Transverse colon (tissue), 4 donors: ENCODE measurements around the gene UBE2E2. TPM values are rescaled to one million over a fixed set of nuclear protein-coding genes. Genes with fewer than 3 reads are reported as not detected.

ENCODE experiments used
- DNase-seq: peaks from one replicate; pipeline ENCODE4 v3.0.0-alpha.2; 2019
- H3K27ac ChIP-seq, 4 donors: fragments of 200-600 bp; sonication (generic); 2 replicates each; pipeline ENCODE4 v1.5.1; 2016 to 2018; ENCODE audit warnings: inconsistent platforms in 4 of 4
- H3K27me3 ChIP-seq: fragments of 200-600 bp; sonication (generic); 2 replicates; pipeline ENCODE4 v1.5.1; 2017; ENCODE audit warnings: inconsistent platforms
- H3K36me3 ChIP-seq, 4 donors: fragments of 200-600 bp; sonication (generic); 2 replicates each; pipeline ENCODE4 v1.5.1; 2017 to 2019; ENCODE audit warnings: inconsistent platforms in 4 of 4
- H3K4me1 ChIP-seq, 4 donors: fragments of 200-600 bp; sonication (generic); 2 replicates each; pipeline ENCODE4 v1.5.1; 2017 to 2020; ENCODE audit warnings: inconsistent platforms in 4 of 4
- H3K4me3 ChIP-seq, 4 donors: fragments of 200-600 bp; sonication (generic); 1 replicate in 1 of 4; 2 replicates in 3 of 4; pipeline versions ENCODE4 v1.5.1 to v1.6.1; 2017 to 2019; ENCODE audit warnings: inconsistent platforms in 4 of 4
- H3K9me3 ChIP-seq, 2 donors: fragments of 200-600 bp; sonication (generic); 2 replicates each; pipeline ENCODE4 v1.5.1; 2017 to 2019; ENCODE audit warnings: inconsistent platforms in 2 of 2
- EP300 ChIP-seq: sonication (generic); formaldehyde crosslinking; IDR thresholded peaks from one replicate; pipeline ENCODE4 v1.6.1; 2017; ENCODE audit warnings: antibody characterized with exemption, low read depth
- POLR2A ChIP-seq: fragments of 450-650 bp; IDR thresholded peaks from one replicate; pipeline ENCODE4 v1.6.1; 2016; ENCODE audit warnings: antibody characterized with exemption, mild to moderate bottlenecking, moderate library complexity
- POLR2AphosphoS5 ChIP-seq, 3 donors: sonication (generic); formaldehyde crosslinking; IDR thresholded peaks; one replicate each; pipeline ENCODE4 v1.6.1; 2016; ENCODE audit warnings: antibody characterized with exemption in 3 of 3
- WGBS, 2 donors: methylation state at CpG; one replicate each; pipeline ENCODE4 v1.1.5; 2018; ENCODE audit warnings: low coverage in 1 of 2; 5-methylcytosine and 5-hydroxymethylcytosine counted together
- in situ Hi-C, 4 donors: fragments of 200-750 bp; cut with MboI; loops; one replicate each; pipeline versions ENCODE4 v1.15.0 to v1.15.1; 2017; ENCODE audit warnings: low sequenced_read_pairs in 3 of 4, low pct_ligation_motif_present in 1 of 4, low pct_unique_long_range_greater_than_20kb in 1 of 4
- intact Hi-C: fragments of 100-400 bp; cut with DNase I; formaldehyde crosslinking; loops from one replicate; pipeline ENCODE4 v1.15.1; 2023; ENCODE audit warnings: low total_unique reads
- total RNA-seq, 4 donors: library from RNA; depleted of rRNA; stranded (reverse); fragments of >200 nt; gene quantifications; one replicate each; pipeline ENCODE4 v1.1.0, GENCODE V29; 2016
- TF ChIP-seq, protein P1 (sequence below), 5 experiments: fragments of 200-600 bp in 3 of 5; fragments of 450-650 bp in 2 of 5; sonication (generic) in 3 of 5; IDR thresholded peaks; 1 replicate in 2 of 5; 2 replicates in 3 of 5; pipeline ENCODE4 v1.5.1; 2016 to 2017; ENCODE audit warnings: antibody characterized with exemption in 5 of 5, inconsistent platforms in 3 of 5, mild to moderate bottlenecking in 2 of 5, moderate library complexity in 1 of 5

The UBE2E2 gene
- total RNA-seq, 4 donors from 2014 or later, result 5.4 to 133 (median 7.6) TPM

DNA sequence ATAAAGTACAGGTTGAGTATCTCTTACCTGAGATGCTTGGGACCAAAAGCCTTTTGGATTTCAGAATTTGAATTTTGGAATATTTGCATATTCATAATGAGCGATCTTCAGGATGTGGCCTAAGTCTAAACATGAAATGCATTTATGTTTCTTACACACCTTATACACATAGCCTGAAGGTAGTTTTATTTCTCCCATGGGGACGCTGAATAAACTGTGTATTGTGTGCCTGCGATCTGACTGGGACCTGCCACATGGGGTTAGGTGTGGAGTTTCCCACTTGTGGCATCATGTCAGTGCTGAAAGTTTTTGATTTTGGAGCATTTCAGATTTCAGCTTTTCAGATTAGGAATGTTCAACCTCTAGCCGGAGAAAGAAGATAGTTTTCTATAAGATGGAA is 35.5 kb downstream of the UBE2E2 start:
- Histone ChIP-seq H3K4me3 (no peak overlapping the region), H3K27me3 (no peaks in the 10 kb centered on the region), H3K4me1 (peaks cover 0 to 5% (median 0%) of the 10 kb centered on the region in 4 donors), H3K27ac (no peak overlapping the region), H3K9me3 (no peaks in the 10 kb centered on the region), H3K36me3 (no peaks in the 10 kb centered on the region)
- DNase-seq, result no peak
- in situ Hi-C loops (no loop called here), intact Hi-C loops (no loop called here)
- 89 to 92% methylated on average over 4 of the region's 4 CpGs for WGBS, 2 donors
- TF ChIP-seq EP300 (no peak), POLR2A (no peak), POLR2AphosphoS5 (IDR thresholded peaks at IDR 0.05) (no peak)
- TF ChIP-seq, protein P1, sequence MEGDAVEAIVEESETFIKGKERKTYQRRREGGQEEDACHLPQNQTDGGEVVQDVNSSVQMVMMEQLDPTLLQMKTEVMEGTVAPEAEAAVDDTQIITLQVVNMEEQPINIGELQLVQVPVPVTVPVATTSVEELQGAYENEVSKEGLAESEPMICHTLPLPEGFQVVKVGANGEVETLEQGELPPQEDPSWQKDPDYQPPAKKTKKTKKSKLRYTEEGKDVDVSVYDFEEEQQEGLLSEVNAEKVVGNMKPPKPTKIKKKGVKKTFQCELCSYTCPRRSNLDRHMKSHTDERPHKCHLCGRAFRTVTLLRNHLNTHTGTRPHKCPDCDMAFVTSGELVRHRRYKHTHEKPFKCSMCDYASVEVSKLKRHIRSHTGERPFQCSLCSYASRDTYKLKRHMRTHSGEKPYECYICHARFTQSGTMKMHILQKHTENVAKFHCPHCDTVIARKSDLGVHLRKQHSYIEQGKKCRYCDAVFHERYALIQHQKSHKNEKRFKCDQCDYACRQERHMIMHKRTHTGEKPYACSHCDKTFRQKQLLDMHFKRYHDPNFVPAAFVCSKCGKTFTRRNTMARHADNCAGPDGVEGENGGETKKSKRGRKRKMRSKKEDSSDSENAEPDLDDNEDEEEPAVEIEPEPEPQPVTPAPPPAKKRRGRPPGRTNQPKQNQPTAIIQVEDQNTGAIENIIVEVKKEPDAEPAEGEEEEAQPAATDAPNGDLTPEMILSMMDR (IDR thresholded peaks at IDR 0.05), result no peak

DNA sequence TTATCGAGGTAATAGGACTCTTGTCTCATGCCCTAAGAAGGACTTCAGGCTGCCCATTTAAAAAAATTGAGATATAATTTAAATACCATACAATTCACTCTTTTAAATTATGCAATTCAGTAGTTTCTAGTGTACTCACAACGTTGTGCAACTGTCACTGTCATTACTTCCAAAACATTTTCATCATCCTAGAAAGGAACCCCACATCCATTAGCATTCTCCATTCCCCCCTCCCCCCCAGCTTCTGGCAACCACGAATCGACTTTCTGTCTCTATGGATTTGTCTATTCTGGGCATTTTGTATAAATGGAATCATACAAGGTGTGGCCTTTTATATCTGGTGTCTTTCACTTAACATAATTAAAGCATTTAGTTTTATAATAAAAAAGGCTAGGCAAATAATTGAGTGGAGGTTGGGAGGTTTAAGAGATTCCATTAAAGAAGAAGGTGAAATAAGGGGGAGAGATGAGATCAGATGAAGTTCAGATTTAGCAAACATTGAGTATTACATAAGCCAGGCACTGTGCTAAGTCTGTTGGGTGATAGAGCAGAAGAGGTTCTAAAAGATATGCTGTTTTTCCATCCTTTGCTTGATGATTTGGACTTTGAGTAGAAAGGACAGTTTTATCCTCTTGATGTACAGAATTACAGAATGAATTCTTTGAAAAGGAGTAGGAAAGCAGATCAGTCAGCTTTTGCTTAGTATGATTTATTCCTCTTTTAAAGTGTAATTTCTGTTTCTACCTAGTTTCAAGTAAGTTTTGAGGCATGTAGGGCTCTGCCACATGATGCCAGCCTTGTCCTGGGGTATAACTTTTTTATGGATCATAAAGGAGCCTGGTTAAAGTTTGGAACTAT is 36.3 kb downstream of the UBE2E2 start:
- no peaks in the 10 kb centered on the region for H3K9me3 ChIP-seq
- peaks cover 0 to 11% (median 0%) of the 10 kb centered on the region in 4 donors for H3K4me1 ChIP-seq
- H3K27ac ChIP-seq, result no peak overlapping the region
- intact Hi-C loops, result no loop called here
- no peak for DNase-seq
- 68 to 70% methylated on average over 4 of the region's 4 CpGs for WGBS, 2 donors
- H3K4me3 ChIP-seq, result no peak overlapping the region
- no peak for TF ChIP-seq POLR2A
- TF ChIP-seq, protein P1 (IDR thresholded peaks at IDR 0.05), result no peak
- no peak for TF ChIP-seq EP300
- TF ChIP-seq POLR2AphosphoS5 (IDR thresholded peaks at IDR 0.05), result no peak
- no peaks in the 10 kb centered on the region for H3K27me3 ChIP-seq
- in situ Hi-C loops, result no loop called here
- no peaks in the 10 kb centered on the region for H3K36me3 ChIP-seq

DNA sequence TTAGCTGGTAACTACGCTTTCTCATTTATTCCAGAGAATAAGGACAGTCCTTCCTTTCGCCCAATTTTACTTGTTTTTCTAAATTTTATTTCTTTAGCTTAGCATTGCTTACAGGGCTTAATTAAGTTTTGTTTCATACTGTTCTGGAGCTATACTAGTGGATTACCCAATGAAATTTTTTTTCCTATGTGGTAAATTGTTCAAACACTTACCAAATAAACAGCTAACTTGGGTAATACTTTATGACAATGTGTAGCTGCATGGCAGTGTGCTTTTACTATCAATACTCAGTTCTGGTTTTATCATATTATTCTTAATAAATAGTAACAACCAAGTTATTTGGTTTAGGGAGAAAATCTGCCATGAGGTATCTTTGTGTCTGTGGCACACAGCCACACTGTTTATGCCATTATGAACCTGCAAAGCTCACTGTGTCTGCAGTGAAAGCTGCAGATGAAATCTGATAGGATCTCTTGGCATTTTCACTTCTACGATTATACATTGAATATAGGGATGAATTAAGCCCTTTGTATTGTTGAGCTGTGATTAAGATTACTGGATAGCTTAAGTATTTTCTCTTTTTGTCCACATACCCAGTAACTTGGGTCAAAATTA is 37.2 kb downstream of the UBE2E2 start:
- H3K9me3 ChIP-seq, result no peaks in the 10 kb centered on the region
- 85 to 89% methylated on average over 3 of the region's 3 CpGs for WGBS, 2 donors
- no peaks in the 10 kb centered on the region for H3K27me3 ChIP-seq
- H3K36me3 ChIP-seq, result no peaks in the 10 kb centered on the region
- intact Hi-C loops, result no loop called here
- no peak overlapping the region for H3K4me3 ChIP-seq
- TF ChIP-seq POLR2A (no peak), EP300 (no peak), POLR2AphosphoS5 (IDR thresholded peaks at IDR 0.05) (no peak)
- TF ChIP-seq, protein P1 (IDR thresholded peaks at IDR 0.05), result no peak
- no peak for DNase-seq
- H3K27ac ChIP-seq, result no peak overlapping the region
- in situ Hi-C loops, result no loop called here
- peaks cover 0 to 12% (median 0%) of the 10 kb centered on the region in 4 donors for H3K4me1 ChIP-seq

GRCh38 chr3:23241256-23241655 is 38.1 kb downstream of the UBE2E2 start:
- Histone ChIP-seq H3K4me3 (no peak overlapping the region), H3K27ac (no peak overlapping the region), H3K9me3 (no peaks in the 10 kb centered on the region), H3K4me1 (peaks cover 0 to 12% (median 0%) of the 10 kb centered on the region in 4 donors), H3K36me3 (no peaks in the 10 kb centered on the region), H3K27me3 (no peaks in the 10 kb centered on the region)
- DNase-seq, result no peak
- TF ChIP-seq, protein P1 (IDR thresholded peaks at IDR 0.05), result no peak
- TF ChIP-seq EP300 (no peak), POLR2AphosphoS5 (IDR thresholded peaks at IDR 0.05) (no peak), POLR2A (no peak)
- in situ Hi-C loops (no loop called here), intact Hi-C loops (no loop called here)
- WGBS, 2 donors, result 96 to 98% methylated on average over 5 of the region's 5 CpGs
